ENCODE measurements around the gene FGF13. TPM values are rescaled to one million over a fixed set of nuclear protein-coding genes. Genes with fewer than 3 reads are reported as not detected.

The FGF13 gene
- total and polyA plus RNA-seq, 8 donors = 3.2 to 13.7 (median 9.2) TPM

DNA sequence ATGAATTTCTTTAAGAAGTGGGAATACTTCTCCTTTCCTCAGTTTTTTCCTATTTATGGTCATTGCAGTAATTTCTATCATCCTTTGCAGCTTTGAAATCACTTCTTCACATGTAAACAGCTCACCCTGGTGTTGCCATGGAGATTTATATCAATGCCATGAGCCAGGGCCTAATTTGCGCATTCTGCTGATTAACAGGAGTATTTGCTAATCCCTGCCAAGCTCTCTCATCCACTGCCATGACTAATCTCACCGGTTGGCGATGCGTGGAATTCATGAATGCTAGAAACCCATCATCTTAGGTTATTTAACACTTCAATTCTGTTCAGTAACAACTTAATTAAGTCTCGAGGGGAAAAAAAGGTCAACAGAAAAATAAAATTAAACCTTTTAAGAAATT, 11.8 kb upstream of the FGF13 start:
- H3K9me3 ChIP-seq = no peaks in the 10 kb centered on the region
- TF ChIP-seq, protein P1, sequence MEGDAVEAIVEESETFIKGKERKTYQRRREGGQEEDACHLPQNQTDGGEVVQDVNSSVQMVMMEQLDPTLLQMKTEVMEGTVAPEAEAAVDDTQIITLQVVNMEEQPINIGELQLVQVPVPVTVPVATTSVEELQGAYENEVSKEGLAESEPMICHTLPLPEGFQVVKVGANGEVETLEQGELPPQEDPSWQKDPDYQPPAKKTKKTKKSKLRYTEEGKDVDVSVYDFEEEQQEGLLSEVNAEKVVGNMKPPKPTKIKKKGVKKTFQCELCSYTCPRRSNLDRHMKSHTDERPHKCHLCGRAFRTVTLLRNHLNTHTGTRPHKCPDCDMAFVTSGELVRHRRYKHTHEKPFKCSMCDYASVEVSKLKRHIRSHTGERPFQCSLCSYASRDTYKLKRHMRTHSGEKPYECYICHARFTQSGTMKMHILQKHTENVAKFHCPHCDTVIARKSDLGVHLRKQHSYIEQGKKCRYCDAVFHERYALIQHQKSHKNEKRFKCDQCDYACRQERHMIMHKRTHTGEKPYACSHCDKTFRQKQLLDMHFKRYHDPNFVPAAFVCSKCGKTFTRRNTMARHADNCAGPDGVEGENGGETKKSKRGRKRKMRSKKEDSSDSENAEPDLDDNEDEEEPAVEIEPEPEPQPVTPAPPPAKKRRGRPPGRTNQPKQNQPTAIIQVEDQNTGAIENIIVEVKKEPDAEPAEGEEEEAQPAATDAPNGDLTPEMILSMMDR (IDR thresholded peaks at IDR 0.05) = no peak
- ATAC-seq (no peak), DNase-seq (no peak)
- H3K27ac ChIP-seq = no peak overlapping the region
- no peak overlapping the region for H3K4me3 ChIP-seq
- H3K27me3 ChIP-seq = peaks cover 0 to 9% of the 10 kb centered on the region in 2 donors
- H3K4me1 ChIP-seq = no peaks in the 10 kb centered on the region
- H3K36me3 ChIP-seq = no peaks in the 10 kb centered on the region
- intact Hi-C loops (cut with DNase I) = no loop called here

DNA sequence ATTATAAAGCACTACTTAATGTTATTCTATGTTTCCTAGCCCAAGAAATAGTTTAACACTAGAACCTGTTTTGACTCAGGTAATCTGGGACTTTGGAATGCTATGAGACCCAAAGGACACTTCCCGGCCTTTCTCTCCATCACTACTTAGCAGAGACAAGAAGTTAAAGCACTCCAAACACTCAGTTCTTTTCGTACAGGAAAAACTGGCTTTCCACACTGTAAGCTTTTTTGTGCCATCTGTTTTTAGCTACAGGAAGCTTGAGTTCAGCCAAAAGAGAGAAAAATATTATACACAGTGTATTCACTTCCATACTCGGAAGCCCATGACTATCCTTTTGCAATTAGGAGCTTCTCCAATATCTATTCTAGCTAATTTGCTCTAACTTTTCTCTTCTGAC, 7.9 kb upstream of the FGF13 start:
- intact Hi-C loops (cut with DNase I) = no loop called here
- Histone ChIP-seq H3K36me3 (no peaks in the 10 kb centered on the region), H3K4me3 (no peak overlapping the region), H3K27me3 (peaks cover 0 to 4% of the 10 kb centered on the region in 2 donors), H3K27ac (no peak overlapping the region), H3K4me1 (no peaks in the 10 kb centered on the region), H3K9me3 (no peaks in the 10 kb centered on the region)
- ATAC-seq = no peak
- DNase-seq = peak in 1 of 4 donors; percentile 3
- TF ChIP-seq, protein P1 (IDR thresholded peaks at IDR 0.05) = no peak

DNA sequence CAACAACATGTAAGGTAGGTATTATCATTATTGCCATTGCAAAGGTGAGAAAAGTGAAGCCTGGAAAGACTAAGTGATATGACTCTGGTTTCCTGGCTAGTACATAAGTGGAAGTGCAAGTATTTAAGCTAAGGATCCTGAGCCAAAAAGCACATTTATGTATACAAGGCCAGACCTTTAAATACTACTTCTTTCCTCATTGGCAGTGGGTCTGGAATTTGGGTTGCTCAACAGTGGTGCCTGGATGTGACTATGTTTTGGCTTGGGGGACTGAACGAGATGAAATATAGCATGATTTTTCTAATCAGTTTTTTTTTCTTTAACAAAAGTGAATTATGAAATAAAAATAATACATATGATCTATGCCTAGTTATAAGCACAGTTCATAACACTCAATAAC, 7.4 kb upstream of the FGF13 start:
- ATAC-seq (no peak), DNase-seq (peak in 2 of 4 donors; percentile 38 to 51)
- Histone ChIP-seq H3K36me3 (no peaks in the 10 kb centered on the region), H3K4me3 (no peak overlapping the region), H3K4me1 (no peaks in the 10 kb centered on the region), H3K27ac (no peak overlapping the region), H3K9me3 (no peaks in the 10 kb centered on the region), H3K27me3 (no peaks in the 10 kb centered on the region)
- intact Hi-C loops (cut with DNase I) = no loop called here
- TF ChIP-seq, protein P1 (IDR thresholded peaks at IDR 0.05) = no peak

DNA sequence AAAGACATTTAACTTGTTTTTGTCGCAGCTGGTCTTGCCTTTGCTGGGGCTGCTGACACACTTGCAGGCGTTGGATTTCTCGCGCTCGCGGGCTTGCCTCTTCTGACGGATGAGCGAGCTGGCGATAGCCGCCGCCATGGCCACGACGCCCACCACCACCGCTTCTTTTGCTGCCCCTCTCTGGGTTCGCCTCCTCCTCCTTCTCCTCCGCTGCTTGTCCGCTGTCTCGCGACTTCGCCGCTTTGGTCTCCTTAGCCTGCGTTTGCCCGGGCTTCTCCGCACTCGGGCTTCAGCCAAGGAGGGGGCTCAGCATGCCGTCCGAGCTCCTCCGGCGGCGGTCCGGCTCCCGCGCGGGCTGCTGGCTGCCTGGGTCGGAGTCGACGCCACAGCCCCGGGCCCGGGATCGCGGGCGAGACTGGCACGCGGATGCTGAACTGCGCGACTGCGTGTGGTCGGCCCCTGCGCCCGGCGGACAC, 613 bp downstream of the FGF13 start:
- DNase-seq (peak in 2 of 4 donors; percentile 7 to 63), ATAC-seq (no peak)
- TF ChIP-seq, protein P1 (IDR thresholded peaks at IDR 0.05) = no peak
- intact Hi-C loops (cut with DNase I) = no loop called here
- H3K27ac ChIP-seq = no peak overlapping the region
- peaks cover 11 to 36% of the 10 kb centered on the region in 2 donors for H3K27me3 ChIP-seq
- H3K4me3 ChIP-seq = peak overlapping the region; percentile 22 to 28
- no peaks in the 10 kb centered on the region for H3K4me1 ChIP-seq
- H3K9me3 ChIP-seq = no peaks in the 10 kb centered on the region
- H3K36me3 ChIP-seq = no peaks in the 10 kb centered on the region

DNA sequence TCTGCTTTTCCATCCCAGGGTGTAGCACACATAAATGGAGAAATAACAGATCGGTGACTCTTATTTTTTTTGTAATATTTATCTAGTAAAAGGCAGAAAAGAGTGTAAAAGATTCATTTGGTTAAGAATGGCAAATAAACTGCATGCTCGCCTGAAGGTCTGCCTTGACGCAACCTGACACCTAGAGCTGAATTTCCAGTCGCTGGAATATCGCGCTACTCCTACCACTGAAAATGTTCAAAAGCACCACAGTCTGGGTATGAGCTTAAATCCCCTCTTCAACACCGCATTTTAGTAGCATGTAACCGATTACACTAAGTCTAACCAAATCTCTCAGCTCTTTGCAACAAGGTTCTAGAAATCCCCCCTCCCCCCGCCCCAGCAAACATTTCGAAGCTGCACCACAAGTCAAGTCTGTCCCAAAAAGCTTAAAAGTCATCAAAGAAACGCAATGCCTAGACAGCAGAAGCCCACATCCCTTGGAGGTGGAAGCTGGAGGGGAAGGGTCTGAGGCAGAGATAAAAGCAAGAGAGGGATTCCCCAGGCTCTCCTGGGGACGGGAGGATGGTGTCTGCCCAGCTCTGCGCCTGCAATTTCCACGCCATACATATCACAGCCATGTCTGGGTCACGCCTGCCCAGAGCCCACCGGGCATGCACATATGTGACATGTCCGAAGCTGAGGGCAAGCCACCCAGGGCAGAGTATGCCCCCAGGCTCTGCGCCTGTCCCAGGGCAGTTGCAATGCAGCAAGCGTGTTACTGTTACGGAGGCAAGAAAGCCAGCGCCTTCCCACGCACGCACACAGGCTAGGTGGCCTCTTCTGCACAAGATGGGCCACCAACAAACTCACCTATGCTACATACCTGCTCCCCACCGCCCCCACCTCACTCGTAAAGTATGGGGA, 1.4 kb downstream of the FGF13 start:
- intact Hi-C loops (cut with DNase I) = no loop called here
- H3K36me3 ChIP-seq = no peaks in the 10 kb centered on the region
- peak overlapping the region; percentile 22 to 28 for H3K4me3 ChIP-seq
- peaks cover 11 to 36% of the 10 kb centered on the region in 2 donors for H3K27me3 ChIP-seq
- peak in 2 of 4 donors; percentile 6 to 35 for DNase-seq
- peak; percentile 24 for ATAC-seq
- H3K4me1 ChIP-seq = no peaks in the 10 kb centered on the region
- no peaks in the 10 kb centered on the region for H3K9me3 ChIP-seq
- no peak overlapping the region for H3K27ac ChIP-seq
- TF ChIP-seq, protein P1 (IDR thresholded peaks at IDR 0.05) = no peak

Data from left lung (tissue), 10 donors.